ENCODE results near the gene PCSK5.

PCSK5 gene

DNA sequence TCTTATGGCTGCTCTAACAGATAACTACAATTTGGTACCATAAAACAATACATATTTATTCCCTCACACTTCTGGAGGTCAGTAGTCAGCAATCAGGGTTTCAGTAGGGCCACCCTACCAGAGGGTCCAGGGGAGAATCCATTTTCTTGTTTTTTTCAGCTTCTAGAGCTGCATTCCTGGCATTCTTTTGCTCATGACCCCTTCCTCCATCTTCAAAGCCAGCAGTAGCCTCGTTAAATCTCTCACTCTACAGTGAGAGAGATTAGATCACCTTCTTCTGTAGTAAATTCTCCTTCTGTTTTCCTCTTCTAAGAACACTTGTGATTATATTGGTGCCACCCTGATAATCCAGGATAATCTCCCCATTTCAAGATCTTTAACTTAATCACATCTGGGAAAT, 316.3 kb downstream of the PCSK5 start:
- Histone ChIP-seq H3K14ac (ENCODE audit: low read length in 2 of 2) (no peak overlapping the region), H2BK12ac (ENCODE audit: low read length in 2 of 2) (no peak overlapping the region), H2AFZ (ENCODE audit: low read depth, low read length) (no peak overlapping the region), H3K18ac (ENCODE audit: low read depth in 1 of 2, low read length in 2 of 2) (no peak overlapping the region), H3K4me2 (ENCODE audit: low read length, poor library complexity, severe bottlenecking) (no peak overlapping the region), H2BK5ac (ENCODE audit: low read depth, low read length, poor library complexity, severe bottlenecking) (no peak overlapping the region), H2AK5ac (ENCODE audit: low read length, severe bottlenecking) (no peak overlapping the region), H3K9me3 (ENCODE audit: control insufficient read depth, low read length) (no peaks in the 10 kb centered on the region), H3K9ac (ENCODE audit: low read length) (no peak overlapping the region), H3K27me3 (ENCODE audit: control insufficient read depth in 1 of 2, insufficient read depth in 1 of 2, low read length in 2 of 2) (peaks cover 0 to 5% of the 10 kb centered on the region in 2 experiments), H3K4me1 (ENCODE audit: control insufficient read depth, insufficient read depth, low read depth, low read length) (no peaks in the 10 kb centered on the region), H3K4me3 (ENCODE audit: insufficient read depth in 1 of 2, low read depth in 1 of 2, low read length in 2 of 2) (no peak overlapping the region), H3K23ac (ENCODE audit: low read length in 2 of 2) (no peak overlapping the region), H4K91ac (ENCODE audit: low read length) (no peak overlapping the region), H3K36me3 (ENCODE audit: control insufficient read depth in 1 of 2, insufficient read depth in 2 of 2, low read depth in 1 of 2, low read length in 2 of 2) (no peaks in the 10 kb centered on the region), H2BK15ac (ENCODE audit: low read depth, poor library complexity, severe bottlenecking) (no peak overlapping the region), H3K27ac (ENCODE audit: low read length, poor library complexity, severe bottlenecking) (no peak overlapping the region), H3K4ac (ENCODE audit: low read depth in 1 of 2, low read length in 2 of 2) (no peak overlapping the region), H3K79me1 (replicated peaks; ENCODE audit: low read length, poor library complexity, severe bottlenecking) (no peaks in the 10 kb centered on the region), H4K8ac (ENCODE audit: low read length) (no peak overlapping the region), H2BK120ac (ENCODE audit: low read depth, low read length) (no peak overlapping the region)
- no peak for DNase-seq
- 29% methylated on average over 1 of the region's 1 CpG for WGBS

DNA sequence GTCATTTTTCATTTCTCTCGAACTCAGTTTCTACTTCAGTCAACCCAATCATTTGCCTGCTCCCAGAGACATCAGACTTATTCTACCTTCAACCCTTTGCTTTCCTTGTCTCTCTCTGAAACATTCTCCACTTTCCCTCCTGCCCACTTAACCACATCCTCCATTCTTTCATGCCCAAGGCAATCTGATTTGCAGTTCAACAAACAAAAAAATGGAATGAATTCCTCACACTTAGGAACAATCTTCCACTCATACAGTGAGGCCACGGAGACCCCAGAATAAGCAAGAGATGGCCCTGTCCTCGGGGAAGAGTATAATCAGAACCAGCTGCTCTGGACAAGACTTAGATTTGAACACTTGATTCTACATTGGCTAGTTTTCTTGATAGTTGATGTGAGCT, 323.3 kb downstream of the PCSK5 start:
- Histone ChIP-seq H4K91ac (ENCODE audit: low read length) (no peak overlapping the region), H4K8ac (ENCODE audit: low read length) (no peak overlapping the region), H3K4me2 (ENCODE audit: low read length, poor library complexity, severe bottlenecking) (no peak overlapping the region), H2BK5ac (ENCODE audit: low read depth, low read length, poor library complexity, severe bottlenecking) (no peak overlapping the region), H2BK15ac (ENCODE audit: low read depth, poor library complexity, severe bottlenecking) (no peak overlapping the region), H3K23ac (ENCODE audit: low read length in 2 of 2) (no peak overlapping the region), H3K9ac (ENCODE audit: low read length) (no peak overlapping the region), H3K4me3 (ENCODE audit: insufficient read depth in 1 of 2, low read depth in 1 of 2, low read length in 2 of 2) (no peak overlapping the region), H2BK12ac (ENCODE audit: low read length in 2 of 2) (no peak overlapping the region), H3K18ac (ENCODE audit: low read depth in 1 of 2, low read length in 2 of 2) (no peak overlapping the region), H3K14ac (ENCODE audit: low read length in 2 of 2) (no peak overlapping the region), H3K79me1 (replicated peaks; ENCODE audit: low read length, poor library complexity, severe bottlenecking) (no peaks in the 10 kb centered on the region), H3K4me1 (ENCODE audit: control insufficient read depth, insufficient read depth, low read depth, low read length) (peaks cover 9% of the 10 kb centered on the region), H3K36me3 (ENCODE audit: control insufficient read depth in 1 of 2, insufficient read depth in 2 of 2, low read depth in 1 of 2, low read length in 2 of 2) (no peaks in the 10 kb centered on the region), H3K27ac (ENCODE audit: low read length, poor library complexity, severe bottlenecking) (no peak overlapping the region), H3K27me3 (ENCODE audit: control insufficient read depth in 1 of 2, insufficient read depth in 1 of 2, low read length in 2 of 2) (no peaks in the 10 kb centered on the region), H3K4ac (ENCODE audit: low read depth in 1 of 2, low read length in 2 of 2) (no peak overlapping the region), H2AK5ac (ENCODE audit: low read length, severe bottlenecking) (no peak overlapping the region), H2AFZ (ENCODE audit: low read depth, low read length) (no peak overlapping the region), H2BK120ac (ENCODE audit: low read depth, low read length) (no peak overlapping the region), H3K9me3 (ENCODE audit: control insufficient read depth, low read length) (no peaks in the 10 kb centered on the region)
- no peak for DNase-seq
- 94% methylated on average over 3 of the region's 3 CpGs for WGBS

DNA sequence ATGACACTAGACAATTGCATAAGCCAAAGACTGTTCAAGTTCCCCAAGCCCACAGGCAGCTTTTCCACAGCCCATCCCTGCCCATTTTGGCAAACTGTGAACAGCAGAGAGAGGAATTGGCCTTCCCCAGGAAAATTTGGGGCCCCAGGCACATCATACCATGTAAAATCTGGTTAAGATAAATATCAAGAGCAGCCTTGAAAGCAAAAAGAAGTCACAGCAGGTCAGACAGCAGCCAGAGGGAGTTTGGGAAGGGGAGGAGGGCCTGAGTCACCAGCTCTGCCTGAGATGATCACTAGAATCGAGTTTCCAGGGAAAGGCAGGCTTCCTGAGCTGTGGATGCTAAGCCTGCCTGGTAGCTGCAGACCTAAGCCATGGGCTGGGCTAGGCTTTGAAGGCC, 324.6 kb downstream of the PCSK5 start:
- H3K4me2 ChIP-seq (ENCODE audit: low read length, poor library complexity, severe bottlenecking): no peak overlapping the region
- H3K79me1 ChIP-seq (replicated peaks; ENCODE audit: low read length, poor library complexity, severe bottlenecking): no peaks in the 10 kb centered on the region
- peak overlapping the region in 1 of 2 experiments; percentile 71 for H3K18ac ChIP-seq (ENCODE audit: low read depth in 1 of 2, low read length in 2 of 2)
- peak overlapping the region; percentile 52 for H2BK15ac ChIP-seq (ENCODE audit: low read depth, poor library complexity, severe bottlenecking)
- H3K4me1 ChIP-seq (ENCODE audit: control insufficient read depth, insufficient read depth, low read depth, low read length): peaks cover 13% of the 10 kb centered on the region
- 4% methylated on average over 1 of the region's 1 CpG for WGBS
- H2BK120ac ChIP-seq (ENCODE audit: low read depth, low read length): no peak overlapping the region
- H3K14ac ChIP-seq (ENCODE audit: low read length in 2 of 2): no peak overlapping the region
- no peak overlapping the region for H4K8ac ChIP-seq (ENCODE audit: low read length)
- H3K9ac ChIP-seq (ENCODE audit: low read length): peak overlapping the region; percentile 56
- peak overlapping the region; percentile 54 for H4K91ac ChIP-seq (ENCODE audit: low read length)
- H3K36me3 ChIP-seq (ENCODE audit: control insufficient read depth in 1 of 2, insufficient read depth in 2 of 2, low read depth in 1 of 2, low read length in 2 of 2): no peaks in the 10 kb centered on the region
- no peak overlapping the region for H2BK5ac ChIP-seq (ENCODE audit: low read depth, low read length, poor library complexity, severe bottlenecking)
- no peak overlapping the region for H3K23ac ChIP-seq (ENCODE audit: low read length in 2 of 2)
- no peak overlapping the region for H3K4me3 ChIP-seq (ENCODE audit: insufficient read depth in 1 of 2, low read depth in 1 of 2, low read length in 2 of 2)
- H3K9me3 ChIP-seq (ENCODE audit: control insufficient read depth, low read length): no peaks in the 10 kb centered on the region
- H3K27me3 ChIP-seq (ENCODE audit: control insufficient read depth in 1 of 2, insufficient read depth in 1 of 2, low read length in 2 of 2): no peaks in the 10 kb centered on the region
- H3K27ac ChIP-seq (ENCODE audit: low read length, poor library complexity, severe bottlenecking): peak overlapping the region; percentile 38
- peak overlapping the region in 1 of 2 experiments; percentile 25 for H3K4ac ChIP-seq (ENCODE audit: low read depth in 1 of 2, low read length in 2 of 2)
- H2AK5ac ChIP-seq (ENCODE audit: low read length, severe bottlenecking): peak overlapping the region; percentile 70
- peak; percentile 74 for DNase-seq
- peak overlapping the region in 1 of 2 experiments; percentile 64 for H2BK12ac ChIP-seq (ENCODE audit: low read length in 2 of 2)
- H2AFZ ChIP-seq (ENCODE audit: low read depth, low read length): no peak overlapping the region

DNA sequence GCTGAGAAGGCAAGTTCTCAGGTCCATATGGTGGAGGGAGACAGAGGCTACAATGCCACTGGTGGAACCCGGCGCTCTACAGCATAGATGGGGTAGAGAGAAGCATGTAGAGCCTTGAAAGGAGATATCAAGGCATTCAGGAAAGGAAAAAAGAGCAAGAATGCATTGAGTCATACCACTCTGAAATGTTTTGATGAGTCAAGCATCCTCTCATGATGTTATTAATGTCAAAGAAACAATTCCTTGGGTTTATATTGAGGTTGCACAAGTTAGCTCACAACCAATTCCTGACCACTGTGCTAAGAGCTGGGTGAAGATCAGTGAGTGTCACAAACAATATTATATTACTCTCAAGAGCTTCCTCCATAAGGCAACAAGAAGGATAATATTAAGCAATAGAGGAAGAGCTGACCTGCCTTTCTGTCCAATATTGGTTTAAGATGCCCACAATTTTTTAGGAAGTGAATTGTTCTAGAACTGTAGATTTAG, 325.7 kb downstream of the PCSK5 start:
- Histone ChIP-seq H3K36me3 (ENCODE audit: control insufficient read depth in 1 of 2, insufficient read depth in 2 of 2, low read depth in 1 of 2, low read length in 2 of 2) (no peaks in the 10 kb centered on the region), H3K27me3 (ENCODE audit: control insufficient read depth in 1 of 2, insufficient read depth in 1 of 2, low read length in 2 of 2) (no peaks in the 10 kb centered on the region), H3K4me3 (ENCODE audit: insufficient read depth in 1 of 2, low read depth in 1 of 2, low read length in 2 of 2) (no peak overlapping the region), H3K4me1 (ENCODE audit: control insufficient read depth, insufficient read depth, low read depth, low read length) (peaks cover 13% of the 10 kb centered on the region), H4K8ac (ENCODE audit: low read length) (no peak overlapping the region), H3K27ac (ENCODE audit: low read length, poor library complexity, severe bottlenecking) (peak overlapping the region; percentile 52), H3K79me1 (replicated peaks; ENCODE audit: low read length, poor library complexity, severe bottlenecking) (no peaks in the 10 kb centered on the region), H3K18ac (ENCODE audit: low read depth in 1 of 2, low read length in 2 of 2) (no peak overlapping the region), H2BK5ac (ENCODE audit: low read depth, low read length, poor library complexity, severe bottlenecking) (no peak overlapping the region), H2BK12ac (ENCODE audit: low read length in 2 of 2) (peak overlapping the region; percentile 15 to 18), H3K14ac (ENCODE audit: low read length in 2 of 2) (no peak overlapping the region), H2BK120ac (ENCODE audit: low read depth, low read length) (no peak overlapping the region), H2AK5ac (ENCODE audit: low read length, severe bottlenecking) (no peak overlapping the region), H4K91ac (ENCODE audit: low read length) (no peak overlapping the region), H3K9ac (ENCODE audit: low read length) (peak overlapping the region; percentile 10), H2AFZ (ENCODE audit: low read depth, low read length) (no peak overlapping the region), H3K4ac (ENCODE audit: low read depth in 1 of 2, low read length in 2 of 2) (no peak overlapping the region), H3K4me2 (ENCODE audit: low read length, poor library complexity, severe bottlenecking) (no peak overlapping the region), H2BK15ac (ENCODE audit: low read depth, poor library complexity, severe bottlenecking) (no peak overlapping the region), H3K23ac (ENCODE audit: low read length in 2 of 2) (no peak overlapping the region), H3K9me3 (ENCODE audit: control insufficient read depth, low read length) (no peaks in the 10 kb centered on the region)
- 18% methylated on average over 2 of the region's 2 CpGs for WGBS
- DNase-seq: peak; percentile 95
